HG02798 (cell line): ENCODE results near the gene FANK1.

Experiments
- ATAC-seq: cut with Tn5 transposase; IDR thresholded peaks from one replicate; pipeline ENCODE4 v1.9.1; 2021; ENCODE audit warnings: mild to moderate bottlenecking; ENCODE audit not compliant: unreplicated experiment, poor library complexity

The FANK1 gene

DNA sequence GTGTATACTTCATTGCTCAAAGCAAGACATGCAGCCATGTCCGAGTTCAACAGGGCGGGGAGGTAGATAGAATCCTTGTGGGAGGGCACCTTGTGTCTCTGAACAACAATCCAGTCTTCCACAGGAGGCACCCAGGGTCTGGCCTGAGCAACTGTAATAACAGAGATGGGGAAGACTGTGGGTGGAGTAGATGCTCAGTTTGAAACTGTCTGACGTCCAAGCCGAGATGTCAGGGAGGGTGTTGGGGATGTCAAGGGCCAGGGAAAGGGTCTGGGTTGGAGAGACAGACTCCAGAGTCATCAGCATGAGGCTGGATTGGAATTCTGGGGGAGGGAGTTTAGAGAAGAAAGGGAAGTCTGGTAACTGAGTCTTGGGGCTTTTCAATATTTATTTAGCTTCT, 88.0 kb downstream of the FANK1 start:
- no peak for ATAC-seq

DNA sequence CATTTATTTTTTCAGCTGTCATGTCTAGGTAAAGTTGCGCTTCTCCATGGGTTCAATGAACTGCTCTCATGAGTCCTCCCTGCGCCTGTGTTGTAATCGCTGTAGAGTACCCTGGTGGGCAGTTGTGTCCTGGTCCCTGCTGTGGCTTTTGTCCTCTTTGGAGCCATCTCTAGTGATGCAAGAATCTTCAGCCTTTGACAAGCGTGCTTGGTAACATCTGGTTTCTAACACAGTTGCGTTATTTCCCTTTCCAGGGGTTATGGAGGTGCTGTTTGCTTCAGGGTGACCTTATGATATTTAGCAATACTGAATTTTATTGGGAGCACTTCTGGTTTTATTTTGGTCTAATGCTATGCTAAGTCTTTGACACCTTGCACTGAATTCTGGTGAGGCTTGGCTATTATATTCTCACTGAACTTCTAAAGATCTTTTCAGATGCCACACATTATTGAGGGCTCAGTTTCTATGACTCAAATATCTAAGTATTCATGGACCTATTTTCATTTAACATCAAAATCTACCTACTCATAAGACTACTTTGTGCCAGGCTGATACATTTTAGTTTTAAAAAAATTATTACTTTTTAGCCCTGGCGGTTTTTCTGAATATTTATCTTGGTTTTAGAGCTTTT, 88.6 kb downstream of the FANK1 start:
- ATAC-seq, result no peak

DNA sequence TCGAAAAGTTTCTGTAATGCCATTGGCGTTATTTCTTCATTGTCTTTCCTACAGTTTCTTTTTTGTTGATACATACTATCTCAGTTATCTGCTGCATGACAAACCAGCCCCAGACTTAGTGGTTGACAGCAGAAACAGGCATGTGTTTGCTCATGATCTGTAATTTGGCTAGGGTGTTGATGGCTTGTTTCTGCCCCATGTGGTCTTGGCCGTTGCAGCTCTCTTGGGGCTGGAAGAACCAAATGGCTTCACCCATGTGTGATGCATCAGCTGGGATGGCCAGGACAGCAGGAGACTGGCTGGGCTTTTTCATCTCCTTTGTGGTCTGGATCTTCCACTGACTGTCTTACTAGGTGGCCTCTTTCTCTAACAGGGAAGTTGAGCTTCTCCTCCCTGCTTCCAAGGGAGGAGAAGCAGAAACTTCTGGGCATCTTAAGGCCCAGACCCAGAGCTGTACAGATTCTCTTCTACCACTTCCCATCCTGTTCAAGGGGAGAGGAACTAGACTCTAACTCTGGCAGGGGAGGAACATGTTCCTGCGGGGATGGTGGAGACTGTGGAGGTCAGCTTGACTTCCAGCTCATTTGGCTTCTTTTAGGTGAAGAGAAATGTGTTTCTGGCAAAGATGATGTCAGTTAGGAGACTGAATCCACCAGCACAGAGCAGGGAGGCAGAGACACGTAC, 89.3 kb downstream of the FANK1 start:
- ATAC-seq, result no peak

DNA sequence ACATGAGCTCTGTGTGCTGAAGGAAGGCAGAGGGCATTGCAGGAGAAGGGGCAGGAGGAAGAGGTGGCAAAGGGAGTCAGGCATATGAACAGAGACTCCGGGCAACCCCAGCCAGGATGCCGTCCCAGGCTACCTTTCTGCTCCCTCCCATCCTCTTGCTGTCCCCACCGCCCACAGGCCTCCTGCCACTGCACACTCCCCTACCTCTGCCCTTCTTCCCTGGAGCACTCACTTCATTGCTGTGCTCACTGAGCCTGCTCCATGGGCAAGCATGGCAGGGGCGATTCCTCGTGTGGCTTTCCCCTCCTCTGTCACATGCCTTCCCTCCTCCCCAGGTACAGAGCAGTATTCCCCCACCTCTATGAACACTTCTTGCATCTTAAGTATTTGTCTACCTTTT, 93.4 kb downstream of the FANK1 start:
- ATAC-seq, result no peak

DNA sequence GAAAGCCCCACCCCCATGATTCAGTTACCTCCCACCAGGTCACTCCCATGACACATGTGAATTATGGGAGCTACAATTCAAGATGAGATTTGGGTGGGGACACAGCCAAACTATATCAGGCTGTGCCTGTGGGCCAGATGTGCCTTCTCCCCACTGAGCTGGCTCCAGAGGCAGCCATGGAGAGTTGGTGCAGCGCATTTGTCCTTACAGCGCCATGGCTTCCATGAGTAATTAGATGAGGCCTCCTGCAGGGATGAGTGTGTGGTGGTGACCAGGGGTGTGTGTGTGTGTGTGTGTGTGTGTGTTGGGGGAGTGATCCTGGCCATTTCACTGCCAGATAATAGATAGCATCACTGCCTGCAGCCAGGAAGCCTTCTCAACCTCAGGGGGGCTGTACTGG, 94.6 kb downstream of the FANK1 start:
- no peak for ATAC-seq

DNA sequence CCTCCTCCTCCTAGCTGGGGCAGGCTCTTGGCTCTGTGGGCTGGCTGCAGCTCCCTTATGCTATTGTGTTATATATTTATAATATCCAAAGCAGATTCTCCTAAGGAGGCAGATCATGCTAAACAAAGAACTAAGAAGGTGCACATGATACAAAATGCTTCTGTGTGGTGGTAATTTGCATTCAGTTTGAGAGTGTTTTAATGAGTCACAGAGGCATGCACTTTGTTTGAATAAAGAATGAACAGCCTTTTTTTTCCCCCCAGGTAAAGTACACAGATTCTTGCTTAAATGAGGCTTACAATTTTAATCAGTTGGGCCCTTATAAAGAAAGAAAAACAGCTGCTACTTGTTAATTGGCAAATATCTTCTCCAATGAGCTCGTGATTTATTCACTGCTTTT, 95.0 kb downstream of the FANK1 start:
- no peak for ATAC-seq

DNA sequence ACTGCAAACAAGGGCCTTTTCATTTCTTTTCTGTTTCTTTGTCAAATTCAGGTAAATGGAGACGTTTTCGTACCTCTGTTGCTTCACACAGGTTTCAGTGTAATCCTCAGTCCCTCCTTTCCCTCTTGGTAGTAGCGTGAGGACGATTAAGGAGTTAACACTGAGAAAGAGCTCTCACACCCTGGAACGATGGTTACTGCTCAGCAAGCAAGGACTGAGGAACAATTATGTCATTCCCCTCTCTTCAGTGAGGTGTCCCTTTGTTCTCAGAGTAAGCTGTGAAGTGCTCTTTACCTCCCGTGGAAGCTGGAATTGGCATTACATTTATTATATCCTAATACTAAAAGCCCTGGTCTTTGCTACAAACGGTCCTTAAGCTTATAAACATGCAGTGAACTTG, 95.9 kb downstream of the FANK1 start:
- ATAC-seq, result no peak

DNA sequence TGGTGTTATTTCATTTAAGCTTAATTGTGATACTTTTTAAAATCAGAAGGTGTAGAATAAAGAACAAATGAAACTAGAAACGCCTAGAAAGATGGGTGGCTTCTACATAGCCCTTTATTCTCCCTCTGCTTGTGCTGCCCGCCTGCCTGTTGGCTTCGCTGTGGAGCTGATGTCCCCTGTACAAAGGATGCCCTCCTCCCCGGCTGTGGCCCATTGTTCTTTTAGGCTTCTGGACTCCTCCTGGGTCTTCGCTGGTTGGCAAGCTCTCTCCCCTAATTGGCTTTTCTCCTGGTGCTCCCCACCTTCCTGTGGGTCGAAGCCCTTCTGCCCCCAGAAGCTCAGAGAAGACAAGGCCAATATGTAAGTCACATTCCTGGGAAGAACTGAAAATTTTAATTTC, 98.2 kb downstream of the FANK1 start:
- ATAC-seq, result no peak

DNA sequence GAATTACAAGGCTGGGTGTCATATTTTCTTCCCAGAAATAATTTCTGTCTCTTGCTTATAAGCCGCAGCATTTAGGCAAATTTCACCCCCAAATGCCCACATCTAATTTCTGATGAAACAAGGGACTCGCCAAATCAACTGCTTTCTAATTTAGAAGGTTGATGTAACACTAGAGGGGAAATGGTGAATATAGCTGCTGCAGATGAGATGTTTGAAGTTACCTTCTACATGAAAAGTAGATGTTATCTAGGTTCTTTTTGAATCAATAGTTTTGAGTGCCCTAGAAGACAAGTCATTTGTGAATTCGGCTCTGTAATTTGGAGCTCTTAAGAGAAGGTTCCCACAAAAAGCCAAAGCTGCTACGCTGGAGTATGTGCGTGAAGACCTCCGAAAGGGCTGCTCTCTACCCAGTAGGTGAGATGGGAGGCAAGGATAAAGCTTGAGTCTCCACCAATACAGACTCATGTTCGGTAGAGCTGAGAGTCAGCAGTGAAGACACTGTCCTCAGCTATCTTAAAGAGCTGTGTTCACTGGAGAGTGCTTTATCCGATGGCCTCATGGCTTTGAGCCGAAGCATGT, 99.5 kb downstream of the FANK1 start:
- ATAC-seq, result no peak

DNA sequence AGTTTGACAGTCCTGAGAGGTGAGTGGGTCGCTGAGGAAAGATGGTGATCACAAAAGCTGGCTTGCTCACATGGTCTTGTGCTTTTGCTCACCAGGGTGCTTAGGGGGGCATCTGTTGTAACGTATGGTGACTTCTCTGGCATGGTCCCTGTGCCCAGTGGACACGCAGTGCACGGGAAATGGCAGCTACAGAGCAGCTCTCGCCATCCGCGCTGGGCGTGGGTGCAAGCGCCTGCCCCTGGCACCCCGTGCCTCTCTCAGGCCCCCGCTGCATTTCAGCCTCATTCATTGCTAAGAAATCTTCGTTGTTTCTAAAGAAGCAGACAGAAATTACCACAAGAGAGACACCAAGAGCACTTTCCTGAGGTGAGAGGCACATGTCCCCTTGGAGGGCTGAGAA, 101.2 kb downstream of the FANK1 start:
- ATAC-seq, result no peak

DNA sequence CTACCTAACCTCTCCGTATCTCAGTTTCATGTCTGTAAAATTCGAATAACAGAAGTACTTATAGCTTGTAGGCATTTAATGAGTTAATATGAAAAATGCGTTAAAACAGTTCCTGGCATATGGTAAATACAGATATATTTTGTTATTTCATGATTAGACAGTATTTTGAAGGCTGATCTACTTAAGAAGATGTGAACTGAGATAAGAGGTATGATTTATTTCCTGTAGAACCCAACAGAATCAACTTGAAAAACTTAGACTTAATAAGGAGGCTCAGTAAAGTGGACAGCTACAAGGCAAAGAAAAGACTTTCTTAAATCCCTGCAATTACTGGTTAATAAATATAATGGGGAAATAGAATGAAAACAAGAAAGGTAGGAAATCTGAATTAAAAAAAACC, 103.3 kb downstream of the FANK1 start:
- no peak for ATAC-seq

DNA sequence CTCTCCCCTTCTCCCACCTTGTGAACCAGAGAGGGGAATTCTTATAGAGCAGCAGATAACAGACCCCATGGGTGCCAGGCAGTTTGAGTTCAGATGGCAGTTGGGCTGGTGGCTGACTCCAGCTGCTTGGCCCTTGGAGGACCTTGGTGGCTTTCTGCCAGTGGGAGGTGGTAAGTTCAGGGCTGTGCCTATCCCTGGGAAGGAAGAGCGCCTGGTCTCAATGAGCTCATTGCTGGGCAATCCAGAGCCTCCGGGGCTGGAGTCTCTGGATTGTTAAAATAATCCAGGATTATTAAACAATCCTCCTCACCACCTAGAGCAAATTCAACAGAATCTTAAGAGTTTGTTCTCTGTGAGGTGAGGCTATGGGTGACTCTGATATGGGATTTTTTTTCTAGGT, 105.2 kb downstream of the FANK1 start:
- ATAC-seq, result no peak

DNA sequence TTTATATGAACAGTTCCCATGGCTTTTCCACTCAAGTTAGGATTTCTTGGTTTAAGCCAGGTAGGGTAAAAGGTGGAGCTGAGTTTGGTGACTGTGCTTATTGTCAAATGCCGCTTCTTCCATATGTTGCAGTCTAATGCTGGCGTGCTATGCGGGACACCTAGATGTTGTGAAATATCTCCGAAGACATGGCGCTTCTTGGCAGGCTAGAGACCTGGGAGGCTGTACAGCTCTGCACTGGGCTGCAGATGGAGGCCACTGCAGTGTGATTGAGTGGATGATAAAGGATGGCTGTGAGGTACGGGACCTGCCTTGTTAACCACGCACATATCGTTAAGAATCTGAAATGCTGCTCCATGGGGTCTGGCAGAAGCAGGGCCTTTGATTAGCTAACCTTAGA, 108.4 kb downstream of the FANK1 start:
- no peak for ATAC-seq

DNA sequence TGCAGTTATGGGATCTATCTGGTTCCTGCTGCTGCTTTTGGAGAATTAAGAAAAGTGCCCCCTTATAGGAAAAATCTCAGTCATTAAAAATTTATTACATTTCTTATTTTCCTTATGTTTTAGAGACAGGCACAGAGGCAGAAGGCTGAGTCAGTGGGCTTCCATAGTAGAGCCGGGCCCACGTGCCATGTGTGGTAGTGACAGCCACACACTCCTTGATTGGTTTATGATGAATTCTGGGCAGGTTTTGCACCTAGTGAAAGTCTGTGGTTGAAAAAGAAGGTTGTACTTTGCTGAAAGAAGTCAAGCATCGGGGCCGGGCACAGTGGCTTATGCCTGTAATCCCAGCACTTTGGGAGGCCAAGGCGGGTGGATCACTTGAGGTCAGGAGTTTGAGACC, 109.9 kb downstream of the FANK1 start:
- no peak for ATAC-seq

DNA sequence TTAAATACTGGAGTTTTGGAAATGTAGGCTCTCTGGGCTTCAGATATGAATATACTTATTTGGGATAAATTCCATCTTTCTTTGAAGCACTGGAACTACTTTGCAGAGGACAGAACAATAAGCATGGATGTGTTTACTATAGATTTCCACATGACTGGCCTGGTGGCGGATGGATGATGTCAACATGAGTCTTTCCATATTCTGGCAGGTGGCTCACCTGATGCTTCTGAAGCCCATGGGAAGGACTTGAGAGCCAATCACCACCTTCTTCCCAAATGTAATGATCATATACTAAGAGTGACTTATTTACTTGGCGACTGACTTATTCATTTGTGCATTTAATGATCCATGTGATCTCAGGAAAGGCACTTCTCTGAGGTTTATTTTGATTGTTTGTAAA, 110.5 kb downstream of the FANK1 start:
- no peak for ATAC-seq

DNA sequence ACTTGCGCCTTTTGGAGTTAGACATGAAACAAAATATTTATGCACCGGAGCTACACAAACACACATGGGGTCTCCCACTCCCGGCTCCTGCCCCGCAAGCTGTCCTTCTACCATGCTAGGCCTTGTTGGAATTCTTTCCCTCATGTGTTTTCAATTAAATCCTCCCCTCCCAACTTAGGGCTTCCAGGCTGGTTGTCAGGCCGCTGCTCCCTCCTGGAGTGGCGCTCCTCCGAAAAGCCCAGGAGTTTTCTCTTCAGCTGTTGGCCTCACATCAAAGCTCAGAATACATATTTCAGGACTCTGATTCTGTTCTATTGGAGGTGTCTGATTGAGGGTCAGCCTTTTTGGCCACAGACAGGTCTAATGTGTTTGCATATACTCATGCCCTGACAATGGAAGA, 113.3 kb downstream of the FANK1 start:
- no peak for ATAC-seq

DNA sequence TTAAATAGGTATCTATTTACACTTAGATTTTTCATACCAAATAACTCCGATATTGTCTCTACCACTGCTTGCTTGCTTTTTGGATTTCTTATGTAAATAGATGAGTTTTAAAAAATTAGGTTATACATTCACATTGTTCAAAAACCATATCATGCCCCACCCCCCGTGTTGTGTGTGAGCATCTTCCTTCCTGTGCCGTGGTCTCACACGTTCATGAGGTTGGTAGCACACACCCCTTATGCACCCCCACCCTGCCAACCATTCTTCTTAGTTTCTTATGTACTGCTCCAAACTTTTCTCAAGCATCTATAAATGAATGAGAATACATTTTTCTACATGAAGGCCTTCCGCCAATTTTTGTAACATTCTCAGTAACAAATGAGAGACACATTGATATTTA, 115.6 kb downstream of the FANK1 start:
- ATAC-seq, result no peak

DNA sequence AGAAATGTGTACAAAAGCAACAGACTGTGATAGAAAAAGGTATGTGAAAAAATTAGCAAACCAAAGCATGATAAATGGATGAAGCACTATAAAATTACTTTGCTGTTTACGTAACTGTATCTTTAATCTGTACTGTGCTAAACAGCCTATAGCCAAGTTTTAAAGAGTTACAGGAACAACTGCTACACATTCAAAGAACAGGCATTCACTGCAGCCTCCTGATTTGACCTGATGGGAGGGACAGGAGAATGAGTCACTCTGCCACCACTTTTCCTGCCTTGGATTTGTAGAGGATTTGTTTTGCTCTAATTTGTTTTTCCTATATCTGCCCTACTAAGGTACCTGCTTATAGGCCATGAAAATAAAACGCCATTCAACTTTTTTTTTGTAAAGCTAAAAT, 116.1 kb downstream of the FANK1 start:
- no peak for ATAC-seq

DNA sequence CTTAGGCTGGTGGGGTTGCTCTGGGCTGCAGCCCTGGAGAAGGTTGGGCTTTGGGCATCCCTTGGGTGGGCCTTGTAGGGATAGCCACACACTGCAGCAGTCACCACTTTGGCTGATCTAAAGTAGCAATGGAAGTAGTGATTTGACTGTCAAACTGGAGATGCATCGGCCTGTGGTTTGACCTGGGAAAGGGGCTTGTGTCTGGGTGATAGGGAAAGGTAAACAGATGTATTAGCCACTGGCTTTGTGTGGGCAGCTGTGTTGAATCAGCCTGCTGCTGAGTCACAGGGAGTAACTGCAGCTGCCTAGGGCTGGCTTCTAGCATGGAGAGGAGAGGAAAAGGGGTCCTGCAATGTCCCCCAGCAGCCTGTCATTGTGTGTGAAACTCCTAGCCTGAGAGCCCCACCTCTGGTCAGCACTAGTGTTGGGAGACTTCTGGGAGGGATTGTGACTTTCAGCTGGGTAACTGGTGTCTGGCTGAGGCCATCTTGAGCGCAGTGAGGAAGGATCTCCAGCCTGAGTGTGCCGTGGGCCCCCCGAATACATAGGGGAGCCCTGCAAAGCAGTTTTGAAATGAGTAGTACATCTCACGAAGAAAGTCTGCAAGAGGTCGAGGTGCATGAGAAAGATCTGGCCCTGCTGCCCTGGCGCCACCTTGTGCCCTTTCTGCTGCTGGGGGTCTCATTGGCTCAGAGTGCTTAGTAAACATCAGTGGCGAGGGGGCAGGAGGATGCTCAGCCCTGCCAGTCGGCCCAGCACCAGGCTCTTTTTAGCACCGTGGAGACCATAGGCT, 117.3 kb downstream of the FANK1 start:
- ATAC-seq, result peak; percentile 59

DNA sequence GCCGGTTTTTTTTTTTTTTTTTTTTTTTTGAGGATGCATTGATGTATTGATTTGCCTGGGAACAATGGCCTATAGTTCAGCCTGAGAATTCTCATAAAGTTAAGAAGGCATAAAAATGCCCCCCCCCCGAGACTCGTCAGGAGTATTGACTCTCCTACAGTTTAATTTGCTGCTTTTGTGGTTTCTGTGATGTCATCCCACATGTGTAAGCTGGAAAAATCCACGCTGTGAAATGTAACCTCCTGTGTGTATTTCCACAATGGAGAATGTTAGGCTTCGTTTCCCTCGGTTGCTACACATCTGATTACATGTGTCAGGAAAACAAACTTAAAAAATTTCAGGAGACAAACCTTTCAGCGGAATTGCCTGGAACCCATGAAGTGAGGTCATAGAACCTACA, 117.9 kb downstream of the FANK1 start:
- no peak for ATAC-seq

DNA sequence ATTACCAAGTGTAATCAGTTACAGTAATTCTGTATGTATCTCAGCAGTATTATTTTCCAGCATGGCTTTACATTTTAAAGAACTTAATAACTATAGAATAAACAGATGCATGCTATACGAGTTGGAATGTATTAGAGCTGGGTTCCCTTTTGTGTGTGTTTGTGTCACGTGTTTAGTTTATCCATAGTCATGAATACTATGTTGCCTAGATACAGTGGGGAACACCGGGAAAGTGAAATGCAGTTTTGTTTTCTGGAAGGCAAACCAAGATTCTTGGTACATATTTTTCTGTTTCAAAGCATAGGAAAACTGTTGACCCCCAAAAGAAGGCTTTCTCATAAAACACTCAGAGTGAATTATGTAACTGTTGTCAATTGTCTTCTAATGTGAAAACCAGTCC, 119.0 kb downstream of the FANK1 start:
- no peak for ATAC-seq
